ENCODE measurements around the gene CSNK1A1L. TPM values are rescaled to one million over a fixed set of nuclear protein-coding genes. Genes with fewer than 3 reads are reported as not detected.

Gene CSNK1A1L
- total RNA-seq, 2 donors from 2014 or later: not detected

DNA sequence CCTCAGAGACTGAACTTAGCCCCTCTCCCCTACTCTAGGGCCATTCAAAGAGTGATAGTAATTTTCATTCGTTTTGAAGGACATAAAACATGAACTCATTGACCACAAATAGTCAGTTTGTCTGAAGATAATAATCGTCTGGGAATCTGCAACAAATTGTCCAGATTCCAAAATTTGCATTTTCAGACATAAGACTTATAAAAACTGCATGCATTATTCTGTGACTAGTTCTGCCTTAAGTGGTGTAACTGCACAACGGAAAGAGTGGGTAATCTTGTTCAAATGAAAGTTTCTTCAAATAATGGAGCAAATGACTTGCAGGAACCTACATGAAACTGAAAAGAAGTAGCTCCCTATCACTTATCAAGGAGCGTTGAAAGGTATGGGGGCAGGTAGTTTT lies 8.4 kb downstream of the CSNK1A1L start:
- ATAC-seq: no peak
- no peak for DNase-seq
- no peaks in the 10 kb centered on the region for H3K9me3 ChIP-seq (ENCODE audit: control insufficient read depth, low read length, poor library complexity, severe bottlenecking)
- Mint-ChIP-seq H3K27ac (no peak overlapping the region), H3K27me3 (peaks cover 44% of the 10 kb centered on the region), H3K4me1 (peaks cover 2% of the 10 kb centered on the region), H3K36me3 (ENCODE audit: low read depth) (no peaks in the 10 kb centered on the region), H3K4me3 (no peak overlapping the region)

DNA sequence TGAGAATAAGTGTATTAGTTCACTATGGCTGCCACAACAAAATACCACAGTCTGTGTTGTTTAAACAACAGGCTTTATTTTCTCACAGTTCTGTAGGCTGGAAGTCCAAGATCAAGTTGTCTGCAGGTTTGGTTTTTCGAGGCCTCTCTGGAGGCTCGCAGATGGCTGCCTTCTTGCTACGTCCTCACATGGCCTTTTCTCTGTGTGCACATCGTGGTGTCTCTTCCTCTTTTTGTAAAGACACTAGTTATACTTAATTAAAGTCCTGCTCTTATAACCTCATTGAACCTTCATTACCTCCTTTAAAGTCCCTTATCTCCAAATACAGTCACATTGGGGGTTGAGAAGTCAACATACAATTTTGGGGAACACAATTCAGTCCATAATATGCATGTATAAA lies 10.6 kb downstream of the CSNK1A1L start:
- no peaks in the 10 kb centered on the region for H3K36me3 Mint-ChIP-seq (ENCODE audit: low read depth)
- H3K4me3 Mint-ChIP-seq: no peak overlapping the region
- DNase-seq: no peak
- no peak for ATAC-seq
- peaks cover 45% of the 10 kb centered on the region for H3K27me3 Mint-ChIP-seq
- peaks cover 2% of the 10 kb centered on the region for H3K4me1 Mint-ChIP-seq
- H3K9me3 ChIP-seq (ENCODE audit: control insufficient read depth, low read length, poor library complexity, severe bottlenecking): no peaks in the 10 kb centered on the region
- no peak overlapping the region for H3K27ac Mint-ChIP-seq

DNA sequence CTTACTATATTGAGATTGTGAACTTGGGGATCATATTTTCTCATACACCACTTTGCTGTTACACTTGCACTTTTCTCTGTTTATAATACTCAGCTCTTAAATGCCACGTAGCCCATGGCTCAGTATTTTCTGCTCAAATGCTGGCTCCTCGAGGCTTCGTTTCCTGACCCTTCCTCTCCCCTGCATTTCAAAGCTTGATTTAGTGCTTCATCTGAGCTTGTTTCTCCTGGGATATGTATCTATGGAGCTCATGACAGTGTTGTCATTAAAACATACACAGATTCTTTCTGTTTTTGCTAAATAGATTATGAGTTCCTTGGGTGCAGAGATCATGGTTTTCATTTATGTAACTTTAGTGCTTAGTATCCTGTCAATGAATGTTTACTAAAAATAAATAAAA lies 11.4 kb downstream of the CSNK1A1L start:
- no peak overlapping the region for H3K4me3 Mint-ChIP-seq

DNA sequence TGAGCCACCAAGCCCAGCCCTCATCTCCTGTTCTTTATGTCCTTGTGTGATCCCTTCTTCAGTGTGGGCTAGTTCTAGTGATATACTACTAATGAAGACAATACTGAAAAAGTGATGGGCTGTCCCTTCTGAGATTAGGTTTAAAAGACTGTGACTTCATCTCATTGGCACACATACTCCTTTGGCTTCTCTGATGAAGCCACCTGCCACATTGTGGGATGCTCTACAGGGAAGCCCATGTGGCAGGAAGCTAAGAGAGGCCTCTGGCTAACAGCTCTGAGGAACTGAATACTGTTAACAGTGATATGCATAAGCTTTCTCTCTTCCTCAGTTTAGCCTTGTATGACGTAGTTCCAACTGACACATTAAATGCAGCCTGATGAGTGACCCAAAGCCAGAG lies 13.6 kb downstream of the CSNK1A1L start:
- Mint-ChIP-seq H3K27me3 (peaks cover 60% of the 10 kb centered on the region), H3K27ac (no peak overlapping the region), H3K4me3 (no peak overlapping the region), H3K36me3 (ENCODE audit: low read depth) (no peaks in the 10 kb centered on the region), H3K4me1 (no peaks in the 10 kb centered on the region)
- DNase-seq (no peak), ATAC-seq (no peak)
- no peaks in the 10 kb centered on the region for H3K9me3 ChIP-seq (ENCODE audit: control insufficient read depth, low read length, poor library complexity, severe bottlenecking)

More for the DNA sequence above, 11.4 kb downstream of the CSNK1A1L start:
- no peak overlapping the region for H3K27ac Mint-ChIP-seq
- no peak for DNase-seq
- no peak for ATAC-seq
- peaks cover 2% of the 10 kb centered on the region for H3K4me1 Mint-ChIP-seq
- H3K27me3 Mint-ChIP-seq: peaks cover 48% of the 10 kb centered on the region
- H3K9me3 ChIP-seq (ENCODE audit: control insufficient read depth, low read length, poor library complexity, severe bottlenecking): no peaks in the 10 kb centered on the region
- H3K36me3 Mint-ChIP-seq (ENCODE audit: low read depth): no peaks in the 10 kb centered on the region

DNA sequence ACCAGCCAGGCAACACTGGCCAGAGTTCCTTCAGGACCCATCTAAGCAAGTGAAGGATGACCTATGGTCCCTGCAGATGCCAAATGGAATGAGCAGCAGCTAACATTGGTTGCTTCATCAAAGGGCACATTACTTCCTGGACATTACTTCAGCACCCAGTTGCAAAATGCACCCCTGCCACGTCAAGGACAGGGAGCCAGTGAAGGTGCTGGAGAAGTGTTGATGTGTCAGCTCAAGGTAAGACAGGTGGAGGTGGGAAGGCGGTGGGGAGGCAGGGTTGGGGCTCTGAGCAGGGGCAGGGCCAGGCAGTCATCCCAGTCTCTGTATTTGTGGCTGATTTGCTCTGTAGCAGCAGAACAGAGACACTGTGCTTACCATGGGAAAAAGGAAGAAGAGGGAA lies 14.6 kb downstream of the CSNK1A1L start:
- no peaks in the 10 kb centered on the region for H3K9me3 ChIP-seq (ENCODE audit: control insufficient read depth, low read length, poor library complexity, severe bottlenecking)
- no peak for ATAC-seq
- Mint-ChIP-seq H3K4me3 (no peak overlapping the region), H3K27ac (no peak overlapping the region), H3K27me3 (peaks cover 65% of the 10 kb centered on the region), H3K4me1 (no peaks in the 10 kb centered on the region), H3K36me3 (ENCODE audit: low read depth) (no peaks in the 10 kb centered on the region)
- no peak for DNase-seq

DNA sequence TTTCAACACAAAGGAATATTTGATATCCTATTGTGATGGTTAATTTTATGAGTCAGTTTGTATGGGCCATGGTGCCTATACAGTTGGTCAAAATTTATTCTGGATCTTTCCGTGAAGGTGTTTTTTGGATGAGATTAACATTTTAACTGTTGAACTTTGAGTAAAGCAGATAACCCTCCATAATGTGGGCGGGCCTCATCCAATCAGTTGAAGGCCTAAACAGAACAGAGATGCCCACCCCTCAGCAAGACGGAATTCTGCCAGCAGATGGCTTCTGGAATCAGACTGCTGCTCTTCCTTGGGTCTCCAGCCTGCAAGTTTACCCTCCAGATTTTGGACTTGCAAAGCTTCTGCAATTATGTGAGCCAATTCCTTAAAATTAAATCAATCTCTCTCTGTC lies 16.0 kb downstream of the CSNK1A1L start:
- no peaks in the 10 kb centered on the region for H3K9me3 ChIP-seq (ENCODE audit: control insufficient read depth, low read length, poor library complexity, severe bottlenecking)
- Mint-ChIP-seq H3K4me1 (no peaks in the 10 kb centered on the region), H3K4me3 (no peak overlapping the region), H3K27me3 (peaks cover 65% of the 10 kb centered on the region), H3K36me3 (ENCODE audit: low read depth) (no peaks in the 10 kb centered on the region), H3K27ac (no peak overlapping the region)
- DNase-seq (no peak), ATAC-seq (no peak)

DNA sequence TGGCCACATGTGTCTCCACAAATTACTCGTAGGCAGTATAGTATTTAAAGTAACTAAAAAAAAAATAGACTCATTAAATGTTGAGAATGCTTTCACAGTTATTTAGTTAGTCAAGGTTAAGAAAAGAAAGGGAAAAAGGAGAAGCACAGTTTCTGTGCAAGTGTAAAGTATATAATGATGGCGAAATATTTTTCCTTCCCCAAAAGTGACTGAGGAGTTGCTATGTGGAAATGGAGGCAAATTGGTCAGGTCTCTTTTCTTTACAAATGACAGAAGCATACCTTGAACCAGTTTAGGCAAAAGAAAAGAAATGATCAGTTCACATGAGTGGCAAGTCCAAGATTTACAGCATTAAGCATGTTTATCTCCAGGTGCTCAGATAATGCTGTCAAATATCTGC lies 18.0 kb downstream of the CSNK1A1L start:
- H3K9me3 ChIP-seq (ENCODE audit: control insufficient read depth, low read length, poor library complexity, severe bottlenecking): no peaks in the 10 kb centered on the region
- H3K27me3 Mint-ChIP-seq: peaks cover 60% of the 10 kb centered on the region
- no peaks in the 10 kb centered on the region for H3K4me1 Mint-ChIP-seq
- DNase-seq (no peak), ATAC-seq (no peak)
- no peak overlapping the region for H3K4me3 Mint-ChIP-seq
- H3K36me3 Mint-ChIP-seq (ENCODE audit: low read depth): no peaks in the 10 kb centered on the region
- H3K27ac Mint-ChIP-seq: no peak overlapping the region

DNA sequence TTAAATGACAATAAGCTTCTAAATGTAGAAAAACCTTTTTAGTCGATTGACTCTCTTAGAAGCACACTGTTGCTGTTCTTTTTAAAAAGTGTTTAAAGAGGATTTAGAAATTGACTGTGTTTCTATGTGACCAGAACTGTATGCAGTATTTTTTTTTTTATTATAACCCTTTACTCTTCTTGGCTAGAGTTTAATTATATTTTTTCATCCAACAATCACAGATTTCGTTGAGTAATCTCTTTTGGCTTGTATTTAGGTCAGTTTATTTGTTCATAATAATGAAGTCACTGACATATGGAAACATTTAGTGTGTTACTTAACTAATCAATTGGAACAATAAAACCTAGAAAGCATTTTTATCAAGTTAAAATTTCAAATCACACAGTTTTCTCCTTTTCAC lies 19.9 kb downstream of the CSNK1A1L start:
- H3K4me3 Mint-ChIP-seq: no peak overlapping the region
- ATAC-seq: no peak
- H3K9me3 ChIP-seq (ENCODE audit: control insufficient read depth, low read length, poor library complexity, severe bottlenecking): no peaks in the 10 kb centered on the region
- no peak overlapping the region for H3K27ac Mint-ChIP-seq
- DNase-seq: no peak
- H3K27me3 Mint-ChIP-seq: peaks cover 63% of the 10 kb centered on the region
- no peaks in the 10 kb centered on the region for H3K36me3 Mint-ChIP-seq (ENCODE audit: low read depth)
- no peaks in the 10 kb centered on the region for H3K4me1 Mint-ChIP-seq

DNA sequence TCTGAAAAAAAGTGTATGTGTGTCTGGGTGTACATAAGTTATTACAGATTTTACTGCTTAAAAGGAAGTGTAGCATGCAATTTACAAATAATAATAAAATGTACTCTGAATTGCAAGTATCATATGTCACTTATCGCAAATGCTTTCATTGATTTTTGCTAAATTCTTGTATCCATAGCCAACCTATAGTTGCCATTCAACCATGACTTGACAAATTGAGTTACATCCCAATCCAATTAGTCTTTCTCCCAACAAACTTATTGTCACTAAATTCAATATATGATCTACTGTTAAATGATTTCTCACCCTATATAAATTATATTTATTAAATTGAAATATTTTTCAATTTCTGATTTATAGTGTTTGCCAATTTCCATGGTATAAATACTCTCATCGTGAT lies 28.6 kb downstream of the CSNK1A1L start:
- ATAC-seq: no peak
- DNase-seq: no peak
- H3K36me3 Mint-ChIP-seq (ENCODE audit: low read depth): no peaks in the 10 kb centered on the region
- H3K9me3 ChIP-seq (ENCODE audit: control insufficient read depth, low read length, poor library complexity, severe bottlenecking): no peaks in the 10 kb centered on the region
- no peak overlapping the region for H3K27ac Mint-ChIP-seq
- peaks cover 24% of the 10 kb centered on the region for H3K27me3 Mint-ChIP-seq
- H3K4me3 Mint-ChIP-seq: no peak overlapping the region
- H3K4me1 Mint-ChIP-seq: peaks cover 3% of the 10 kb centered on the region

DNA sequence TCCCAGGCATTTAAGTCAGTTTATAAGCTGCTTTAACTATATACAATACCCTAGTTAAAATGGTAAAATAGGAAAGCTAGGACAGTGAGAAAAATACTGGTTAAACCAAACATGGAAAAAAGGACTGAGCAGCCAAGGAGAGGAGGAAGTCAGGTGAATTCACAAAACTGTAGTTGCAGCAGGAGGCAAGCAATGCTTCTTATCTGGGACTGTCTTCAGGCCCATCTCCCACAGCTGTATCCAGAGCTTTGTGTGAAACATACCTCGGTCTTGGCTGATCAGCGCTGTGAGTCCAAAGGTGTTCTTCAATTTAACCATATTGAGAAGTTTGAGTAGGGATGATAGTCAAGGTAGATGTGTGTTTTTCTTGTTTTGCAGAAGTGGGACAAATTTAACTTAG lies 30.3 kb downstream of the CSNK1A1L start:
- Mint-ChIP-seq H3K27me3 (peaks cover 16% of the 10 kb centered on the region), H3K4me1 (peaks cover 3% of the 10 kb centered on the region), H3K4me3 (no peak overlapping the region), H3K27ac (no peak overlapping the region), H3K36me3 (ENCODE audit: low read depth) (no peaks in the 10 kb centered on the region)
- no peaks in the 10 kb centered on the region for H3K9me3 ChIP-seq (ENCODE audit: control insufficient read depth, low read length, poor library complexity, severe bottlenecking)
- ATAC-seq (no peak), DNase-seq (no peak)

DNA sequence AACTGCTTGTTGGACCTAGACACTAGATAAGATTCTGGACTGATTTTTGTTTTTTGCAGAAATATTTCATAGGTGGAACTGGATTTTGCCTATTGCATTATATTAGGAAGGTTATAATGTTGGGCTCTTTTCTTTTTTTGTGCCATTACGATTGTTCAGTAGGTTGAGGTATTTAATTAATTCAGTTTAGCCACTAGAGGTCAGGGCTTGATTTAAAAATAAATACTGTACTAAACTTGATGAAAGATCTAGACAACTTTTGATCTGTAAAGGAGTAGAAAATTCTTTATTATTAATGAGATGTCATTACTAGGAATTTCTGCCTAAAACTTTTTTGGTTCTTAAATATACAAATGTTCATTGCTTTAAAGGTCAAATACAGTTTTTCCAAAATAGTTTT lies 30.8 kb downstream of the CSNK1A1L start:
- no peaks in the 10 kb centered on the region for H3K9me3 ChIP-seq (ENCODE audit: control insufficient read depth, low read length, poor library complexity, severe bottlenecking)
- Mint-ChIP-seq H3K27ac (no peak overlapping the region), H3K36me3 (ENCODE audit: low read depth) (no peaks in the 10 kb centered on the region), H3K4me1 (peaks cover 3% of the 10 kb centered on the region), H3K27me3 (peaks cover 16% of the 10 kb centered on the region), H3K4me3 (no peak overlapping the region)
- ATAC-seq (no peak), DNase-seq (no peak)

DNA sequence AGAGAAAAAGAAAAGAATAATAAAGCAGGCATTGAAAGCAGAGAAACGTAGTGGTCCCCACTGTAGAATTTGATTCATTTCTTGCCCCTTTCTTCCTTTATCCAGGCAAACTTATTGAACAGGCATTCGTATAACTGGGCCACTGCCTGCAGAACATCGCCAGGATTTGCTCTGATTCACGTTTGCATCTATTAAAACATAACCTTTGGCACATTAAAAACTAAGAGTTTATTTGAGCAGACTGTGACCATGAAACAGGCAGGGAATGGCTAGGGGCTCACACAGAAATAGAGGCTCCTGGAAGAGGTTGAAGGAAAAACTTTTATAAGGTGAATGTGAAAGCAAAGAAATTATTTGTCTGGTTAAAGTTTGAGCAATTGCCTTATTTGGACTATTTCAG lies 33.4 kb downstream of the CSNK1A1L start:
- H3K9me3 ChIP-seq (ENCODE audit: control insufficient read depth, low read length, poor library complexity, severe bottlenecking): no peaks in the 10 kb centered on the region
- ATAC-seq (no peak), DNase-seq (no peak)
- peaks cover 3% of the 10 kb centered on the region for H3K4me1 Mint-ChIP-seq
- H3K27ac Mint-ChIP-seq: no peak overlapping the region
- no peak overlapping the region for H3K4me3 Mint-ChIP-seq
- peaks cover 16% of the 10 kb centered on the region for H3K27me3 Mint-ChIP-seq
- H3K36me3 Mint-ChIP-seq (ENCODE audit: low read depth): no peaks in the 10 kb centered on the region

DNA sequence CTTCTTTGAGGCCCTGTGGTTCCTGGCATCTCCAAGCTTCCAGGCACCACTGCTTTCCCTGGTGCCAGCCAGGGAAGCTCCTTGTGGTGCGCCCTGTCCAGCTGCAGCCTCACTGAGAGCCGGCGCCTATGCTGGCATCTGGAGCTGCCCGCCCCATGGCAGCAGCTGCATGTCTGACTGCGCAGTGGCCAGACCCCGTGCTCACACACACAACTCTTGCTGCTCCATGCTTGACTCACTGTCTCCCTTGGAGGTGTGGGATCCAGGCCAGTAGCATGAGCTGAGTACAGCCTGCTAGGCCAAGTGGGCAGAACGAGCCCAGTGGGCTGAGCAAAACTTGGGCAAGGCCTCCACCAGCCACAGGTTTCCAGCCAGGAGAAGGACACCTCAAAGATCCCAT lies 34.5 kb downstream of the CSNK1A1L start:
- DNase-seq (no peak), ATAC-seq (no peak)
- H3K36me3 Mint-ChIP-seq (ENCODE audit: low read depth): no peaks in the 10 kb centered on the region
- H3K4me1 Mint-ChIP-seq: peaks cover 3% of the 10 kb centered on the region
- H3K27ac Mint-ChIP-seq: no peak overlapping the region
- no peaks in the 10 kb centered on the region for H3K9me3 ChIP-seq (ENCODE audit: control insufficient read depth, low read length, poor library complexity, severe bottlenecking)
- H3K27me3 Mint-ChIP-seq: peaks cover 20% of the 10 kb centered on the region
- H3K4me3 Mint-ChIP-seq: no peak overlapping the region

DNA sequence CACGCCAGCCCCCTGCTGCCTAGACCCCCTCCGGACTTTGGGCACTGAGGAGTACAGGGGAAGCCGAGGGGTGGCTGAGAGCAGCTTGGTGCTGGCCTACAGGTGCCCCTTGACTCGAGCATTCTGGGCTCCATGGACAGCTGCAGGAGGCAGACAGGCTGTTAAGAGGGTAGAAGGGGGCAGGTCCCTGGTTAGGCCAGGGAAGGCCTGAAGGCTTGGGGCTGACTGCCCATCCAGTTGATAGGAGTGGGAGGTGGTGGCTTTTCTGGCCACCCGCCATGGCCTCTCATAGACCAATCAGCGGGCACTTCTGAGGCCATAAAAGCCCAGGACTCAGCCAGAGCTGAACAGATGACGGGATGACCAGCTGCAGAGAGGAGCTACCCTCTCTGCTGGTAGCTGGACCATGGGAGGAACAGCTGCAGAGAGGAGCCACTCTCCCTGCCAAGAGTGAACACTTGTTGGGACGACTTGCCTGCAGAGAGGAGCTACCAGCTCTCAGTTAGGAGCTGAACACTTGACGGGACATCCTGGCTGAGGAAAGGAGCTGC lies 35.2 kb downstream of the CSNK1A1L start:
- no peaks in the 10 kb centered on the region for H3K9me3 ChIP-seq (ENCODE audit: control insufficient read depth, low read length, poor library complexity, severe bottlenecking)
- no peak for DNase-seq
- no peak for ATAC-seq
- Mint-ChIP-seq H3K4me1 (peaks cover 3% of the 10 kb centered on the region), H3K4me3 (no peak overlapping the region), H3K27me3 (peaks cover 21% of the 10 kb centered on the region), H3K36me3 (ENCODE audit: low read depth) (no peaks in the 10 kb centered on the region), H3K27ac (no peak overlapping the region)
